Occipital lobe (tissue), 2 donors: Measurements from ENCODE around the gene LRBA. TPM values are rescaled to one million over a fixed set of nuclear protein-coding genes. Genes with fewer than 3 reads are reported as not detected.

Experiments used
- DNase-seq: peaks from one replicate; lab custom pipeline; 2025; lab: John Stamatoyannopoulos, UW
- total RNA-seq: library from RNA; depleted of rRNA; stranded (reverse); fragments of >200 nt; gene quantifications from one replicate; pipeline ENCODE4 v1.2.3, GENCODE V29; 2014

Gene LRBA
- total RNA-seq, 1 donor from 2014 or later = 25.3 TPM

- DNase-seq = no peak
These were observed 633.5 kb downstream of the LRBA start for GRCh38 chr4:150381609-150382008.

DNA sequence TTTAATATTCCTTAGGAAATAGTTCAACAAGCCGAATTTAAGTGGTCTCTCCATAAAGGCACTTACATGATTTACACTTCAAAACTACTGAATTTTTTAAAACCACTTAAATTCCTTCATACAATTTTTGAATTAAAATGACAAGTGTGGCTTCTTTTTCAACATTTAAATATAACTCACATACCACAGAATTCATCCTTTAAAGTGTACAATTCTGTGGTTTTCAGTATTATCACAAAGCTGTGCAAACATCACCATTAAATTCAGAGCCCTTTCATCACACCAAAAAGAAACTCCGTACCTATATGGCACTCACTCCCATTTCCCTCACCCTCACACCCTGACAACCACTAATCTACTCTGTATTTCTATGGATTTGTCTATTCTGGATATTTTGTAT is 634.0 kb downstream of the LRBA start:
- DNase-seq = no peak

- no peak for DNase-seq
These were observed 635.6 kb downstream of the LRBA start for GRCh38 chr4:150379454-150379853.

GRCh38 chr4:150375025-150375424 is 640.1 kb downstream of the LRBA start:
- DNase-seq = no peak

GRCh38 chr4:150371869-150372268 is 643.2 kb downstream of the LRBA start:
- DNase-seq = no peak

DNA sequence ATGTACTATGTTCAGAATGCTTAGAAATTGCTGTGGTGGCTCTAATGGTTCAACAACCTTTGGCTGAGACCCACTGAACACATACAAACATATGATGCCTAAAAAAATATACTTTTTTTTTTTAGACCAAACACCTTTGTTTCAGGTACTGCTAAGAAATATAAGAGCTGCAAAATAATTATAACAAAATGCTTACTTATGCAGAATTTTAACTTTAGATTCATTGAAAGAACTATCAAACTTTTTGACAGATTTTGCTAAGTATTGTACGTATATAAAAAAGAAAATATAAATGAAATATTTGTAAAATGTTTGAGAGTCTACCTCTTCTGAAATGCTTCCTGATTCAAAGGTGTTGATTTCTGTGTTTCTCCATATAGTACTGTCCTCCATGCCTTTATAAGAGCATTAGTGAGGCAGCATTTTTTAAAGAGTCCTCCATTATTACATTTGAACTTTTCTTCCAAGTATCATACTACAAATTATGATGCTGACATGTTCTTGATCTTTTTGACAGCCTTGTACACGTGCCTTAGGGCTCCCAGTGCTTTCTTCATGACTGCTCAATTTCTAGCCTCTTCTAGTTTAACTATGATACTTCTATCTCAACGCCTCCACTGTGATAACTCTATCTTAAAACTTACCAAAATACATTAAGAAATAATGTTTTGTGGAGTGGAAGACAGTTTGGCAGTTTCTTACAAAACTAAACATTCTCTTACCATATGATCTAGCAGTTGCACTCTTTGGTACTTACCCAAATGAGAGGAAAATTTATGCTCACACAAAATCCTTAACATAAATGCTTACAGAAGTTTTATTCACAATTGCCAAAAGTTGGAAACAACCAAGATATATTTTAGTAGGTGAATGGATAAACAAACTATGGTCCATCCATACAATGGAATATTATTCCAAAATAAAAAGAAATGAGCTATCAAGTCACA is 645.4 kb downstream of the LRBA start:
- DNase-seq = no peak

GRCh38 chr4:150368667-150369066 is 646.4 kb downstream of the LRBA start:
- no peak for DNase-seq

DNA sequence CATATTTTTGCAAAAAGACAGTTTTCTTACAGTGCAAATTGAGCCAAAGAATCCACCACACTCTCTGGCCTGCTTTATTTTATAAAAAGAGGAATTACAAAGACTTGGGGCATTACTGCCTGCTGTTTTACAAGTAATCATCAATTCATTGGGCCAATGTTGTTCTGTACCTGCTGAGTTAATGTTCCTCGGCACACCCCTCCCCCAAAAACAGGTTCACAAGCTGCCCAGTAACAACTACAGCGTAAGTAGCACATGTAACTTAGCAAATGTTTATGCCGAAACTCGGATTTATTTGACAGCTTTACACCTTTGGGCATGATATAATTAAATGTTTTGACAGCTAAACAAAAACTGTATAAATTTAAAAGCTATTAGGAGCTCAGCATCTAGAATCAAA is 647.8 kb downstream of the LRBA start:
- DNase-seq = no peak

DNA sequence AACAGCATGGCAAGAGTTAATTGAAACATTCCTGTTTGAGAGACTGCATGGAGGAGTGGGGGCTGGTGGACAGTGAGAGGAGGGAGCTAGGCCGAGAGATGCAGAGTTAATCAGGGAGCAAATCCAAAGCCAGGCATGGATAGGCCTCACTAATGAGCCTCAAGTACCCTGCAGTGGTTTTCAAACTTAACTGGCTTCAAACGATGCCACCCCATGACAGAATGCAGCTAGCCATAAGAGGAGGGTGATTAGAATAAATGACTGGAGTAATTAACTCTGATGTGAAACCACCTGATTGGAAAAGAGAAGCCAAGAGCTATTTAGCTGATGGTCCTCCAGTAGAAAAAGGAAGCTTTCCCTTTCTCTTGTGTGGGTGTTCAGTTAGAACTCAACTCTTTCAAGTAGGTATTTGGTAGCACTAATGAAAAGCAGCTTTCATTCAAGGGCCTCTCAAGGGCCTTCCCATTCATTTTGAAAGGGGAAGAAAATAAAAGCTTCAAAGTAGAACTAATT is 648.5 kb downstream of the LRBA start:
- no peak for DNase-seq

- DNase-seq = no peak
These were observed 651.1 kb downstream of the LRBA start for GRCh38 chr4:150363721-150364688.

DNA sequence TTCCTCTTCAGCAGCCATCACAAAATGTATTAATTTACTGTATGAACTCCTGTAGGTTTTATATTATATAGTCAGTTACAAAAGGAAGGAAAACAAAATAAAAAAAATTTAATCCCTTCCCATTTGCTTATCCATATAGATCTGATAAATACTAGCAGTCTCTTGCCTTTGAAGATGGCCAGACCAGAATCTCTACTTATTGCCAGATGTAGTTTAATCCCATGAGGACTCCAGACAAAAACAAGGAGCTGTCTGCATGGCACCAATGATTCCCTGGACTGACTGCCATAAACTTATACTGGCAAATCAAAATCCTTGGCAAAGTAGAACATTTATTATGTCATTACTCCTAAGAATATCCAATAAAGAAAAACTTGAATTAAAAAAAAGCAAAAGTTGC is 656.4 kb downstream of the LRBA start:
- DNase-seq = no peak

GRCh38 chr4:150357829-150358228 is 657.3 kb downstream of the LRBA start:
- no peak for DNase-seq

DNA sequence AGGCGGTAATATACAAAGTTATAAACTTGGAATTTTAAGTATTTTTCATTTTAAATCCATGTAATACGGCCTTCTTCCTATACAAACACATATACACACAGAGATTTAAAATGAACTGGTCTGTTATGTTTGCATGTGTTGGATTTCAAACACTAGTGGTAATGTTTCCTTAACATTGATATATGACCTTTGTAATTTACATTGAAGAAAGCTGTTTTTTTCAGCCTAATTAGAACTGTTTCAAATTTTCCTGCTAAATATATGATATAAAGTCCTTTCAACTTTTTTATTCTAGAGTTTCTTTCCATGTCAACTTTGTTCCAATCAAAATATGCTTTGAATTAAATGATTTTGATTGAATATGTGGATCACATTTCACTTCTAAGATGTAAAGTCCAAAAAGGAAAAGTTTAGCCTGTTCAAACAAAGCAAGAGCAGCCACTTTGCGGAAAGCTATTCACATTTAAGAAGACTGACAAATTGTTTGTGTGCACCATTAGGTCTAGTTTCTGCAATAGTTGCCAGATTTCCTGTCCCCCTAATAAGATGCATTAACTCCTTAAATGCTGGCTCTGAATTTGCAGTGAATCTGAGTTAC is 659.1 kb downstream of the LRBA start:
- DNase-seq = no peak

DNA sequence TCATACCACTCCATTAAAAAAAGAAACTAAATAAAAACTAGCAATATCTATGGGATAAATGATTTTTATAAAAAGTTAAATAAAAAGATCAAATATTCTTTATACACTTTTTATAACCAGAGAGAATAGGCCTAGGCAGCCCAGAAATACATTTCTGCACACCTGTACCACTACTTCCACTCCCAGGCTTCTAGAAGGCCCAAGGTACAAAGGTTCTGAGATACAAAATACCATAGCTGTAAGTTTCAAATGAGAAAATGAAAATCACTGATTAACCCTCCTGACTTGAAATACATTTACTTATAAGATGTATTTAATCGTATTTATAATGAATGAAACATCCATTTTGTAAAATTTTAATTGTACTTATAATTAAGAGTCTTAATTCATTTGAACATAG is 659.7 kb downstream of the LRBA start:
- DNase-seq = no peak

GRCh38 chr4:150354214-150354796 is 660.8 kb downstream of the LRBA start:
- DNase-seq = no peak

GRCh38 chr4:150348079-150348478 is 667.0 kb downstream of the LRBA start:
- DNase-seq = no peak

DNA sequence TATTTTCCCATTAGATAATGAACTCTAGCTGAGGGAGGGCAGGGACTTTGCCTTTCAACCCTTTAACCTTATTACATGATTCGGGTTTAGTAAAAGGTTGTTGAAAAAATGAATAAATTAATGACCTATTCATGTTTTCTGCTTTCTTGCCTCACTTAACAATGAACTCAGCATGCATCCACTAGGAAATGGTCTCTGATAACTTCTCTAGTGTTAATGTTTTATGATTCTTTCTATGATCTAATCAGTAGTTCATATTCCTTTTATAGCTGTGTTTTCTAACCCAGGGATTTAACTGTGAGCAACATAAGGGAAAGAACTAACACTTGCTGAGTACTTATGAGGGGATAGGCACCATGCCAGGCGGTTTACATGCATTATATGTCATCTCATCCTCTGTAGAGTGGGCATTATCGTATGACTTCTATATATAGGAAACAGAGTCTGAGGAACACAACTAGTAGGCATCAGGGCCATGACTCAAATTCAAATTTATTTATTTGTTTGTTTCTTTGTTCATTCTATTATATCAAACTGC is 669.8 kb downstream of the LRBA start:
- no peak for DNase-seq

DNA sequence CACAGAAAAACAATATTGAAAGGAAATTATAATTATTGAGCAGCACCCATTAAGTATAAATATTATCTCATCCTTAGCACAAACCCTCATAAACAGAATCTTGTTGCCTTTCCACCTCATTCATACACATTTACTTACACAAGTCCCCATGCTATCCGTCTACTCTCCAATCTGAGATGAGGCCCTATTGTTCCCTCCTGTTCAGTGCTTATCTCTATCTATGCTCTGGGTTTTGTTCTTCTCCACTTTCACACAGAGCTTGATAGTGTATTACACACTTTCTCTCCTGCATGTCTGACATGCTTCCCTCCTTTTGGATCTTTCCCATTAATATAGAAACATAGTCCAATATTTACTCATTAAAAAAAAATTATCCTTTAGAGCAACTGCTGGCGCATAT is 671.3 kb downstream of the LRBA start:
- no peak for DNase-seq

- no peak for DNase-seq
These were observed 672.1 kb downstream of the LRBA start for GRCh38 chr4:150342945-150343344.

- no peak for DNase-seq
These were observed 677.4 kb downstream of the LRBA start for GRCh38 chr4:150337734-150338133.
